ENCODE data around the gene CDH4. TPM values are rescaled to one million over a fixed set of nuclear protein-coding genes. Genes with fewer than 3 reads are reported as not detected.

Gene CDH4
- total RNA-seq, 4 donors from 2014 or later, result 0.71 to 4.2 (median 2.9) TPM

GRCh38 chr20:61514396-61514795 is 262.3 kb downstream of the CDH4 start:
- no peak for TF ChIP-seq CTCF (IDR thresholded peaks at IDR 0.05)
- no peak for TF ChIP-seq POLR2A (IDR thresholded peaks at IDR 0.05)
- WGBS, 2 donors, result 70 to 76% methylated on average over 6 of the region's 6 CpGs
- intact Hi-C loops (cut with DNase I; ENCODE audit: low total_unique reads), result no loop called here
- no peak for DNase-seq (ENCODE audit: low spot score in 2 of 2)
- no peak overlapping the region for H3K4me3 ChIP-seq (ENCODE audit: low read depth, poor library complexity, severe bottlenecking)

GRCh38 chr20:61514805-61515505 is 262.9 kb downstream of the CDH4 start:
- intact Hi-C loops (cut with DNase I; ENCODE audit: low total_unique reads), result no loop called here
- 68 to 85% methylated on average over 12 to 14 of the region's 14 CpGs for WGBS, 2 donors
- no peak overlapping the region for H3K4me3 ChIP-seq (ENCODE audit: low read depth, poor library complexity, severe bottlenecking)
- DNase-seq (ENCODE audit: low spot score in 2 of 2), result no peak
- TF ChIP-seq POLR2A (IDR thresholded peaks at IDR 0.05) (no peak), CTCF (IDR thresholded peaks at IDR 0.05) (no peak)

GRCh38 chr20:61515922-61516321 is 263.9 kb downstream of the CDH4 start:
- no peak overlapping the region for H3K4me3 ChIP-seq (ENCODE audit: low read depth, poor library complexity, severe bottlenecking)
- WGBS, 2 donors, result 68 to 74% methylated on average over 14 of the region's 14 CpGs
- DNase-seq (ENCODE audit: low spot score in 2 of 2), result no peak
- TF ChIP-seq CTCF (IDR thresholded peaks at IDR 0.05) (no peak), POLR2A (IDR thresholded peaks at IDR 0.05) (no peak)
- intact Hi-C loops (cut with DNase I; ENCODE audit: low total_unique reads), result no loop called here

GRCh38 chr20:61516346-61517208 is 264.5 kb downstream of the CDH4 start:
- intact Hi-C loops (cut with DNase I; ENCODE audit: low total_unique reads), result no loop called here
- no peak for TF ChIP-seq POLR2A (IDR thresholded peaks at IDR 0.05)
- TF ChIP-seq CTCF (IDR thresholded peaks at IDR 0.05), result no peak
- 62 to 64% methylated on average over 22 of the region's 22 CpGs for WGBS, 2 donors
- no peak overlapping the region for H3K4me3 ChIP-seq (ENCODE audit: low read depth, poor library complexity, severe bottlenecking)
- DNase-seq (ENCODE audit: low spot score in 2 of 2), result no peak

GRCh38 chr20:61517419-61517818 is 265.4 kb downstream of the CDH4 start:
- intact Hi-C loops (cut with DNase I; ENCODE audit: low total_unique reads), result no loop called here
- H3K4me3 ChIP-seq (ENCODE audit: low read depth, poor library complexity, severe bottlenecking), result no peak overlapping the region
- no peak for DNase-seq (ENCODE audit: low spot score in 2 of 2)
- WGBS, 2 donors, result 75% methylated on average over 9 of the region's 9 CpGs
- TF ChIP-seq CTCF (IDR thresholded peaks at IDR 0.05) (no peak), POLR2A (IDR thresholded peaks at IDR 0.05) (no peak)
